GM18861 (cell line): Measurements from ENCODE around the gene DVL2.

Source experiments
- ATAC-seq: cut with Tn5 transposase; IDR thresholded peaks from one replicate; pipeline ENCODE4 v1.9.1; 2021; ENCODE audit not compliant: unreplicated experiment

Gene DVL2

DNA sequence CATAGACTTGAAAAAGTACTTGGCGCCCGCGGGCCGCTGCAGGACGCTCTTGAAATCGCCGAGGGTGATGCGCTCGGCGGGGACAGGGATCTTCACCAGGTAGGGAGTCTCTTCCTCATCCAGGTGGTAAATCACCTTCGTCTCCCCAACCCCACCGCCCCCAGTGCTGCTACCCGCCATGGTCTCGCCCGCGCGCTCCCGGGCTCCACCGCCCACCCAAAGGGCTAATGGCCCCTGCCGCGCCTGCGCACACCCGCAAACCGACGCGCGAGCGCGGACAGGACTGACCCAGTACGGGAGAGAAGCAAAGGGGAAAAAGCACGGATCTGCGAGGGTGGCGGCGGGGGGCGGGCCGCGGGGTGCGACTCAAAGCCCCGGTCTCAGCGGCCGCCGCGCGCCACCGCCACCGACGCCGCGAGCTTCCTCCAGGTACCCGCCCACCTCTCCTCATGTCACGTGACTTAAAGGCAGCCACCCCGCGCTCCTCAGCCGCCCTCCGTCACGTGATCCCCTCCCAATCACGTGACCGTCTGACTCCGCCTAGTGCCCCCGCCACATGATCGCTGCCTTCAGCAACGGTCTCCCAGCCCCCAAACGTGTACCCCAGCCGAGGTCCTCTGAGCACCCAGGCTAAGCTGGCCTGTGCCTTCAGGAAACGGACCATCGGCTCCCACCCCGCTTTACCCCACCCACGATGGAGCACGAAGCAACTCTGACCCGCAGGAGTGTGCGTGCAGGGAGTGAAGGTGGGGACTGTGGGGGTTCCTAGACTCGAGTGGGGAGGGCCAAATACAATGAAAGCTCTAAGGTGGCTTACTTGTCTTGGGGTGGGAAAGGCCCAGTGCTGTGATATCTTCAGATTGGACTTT, at the start of gene DVL2:
TSS of gene DVL2 (minus strand) at position 435 of the 869 bp plus-strand sequence. CDS start at position 180, 255 bp downstream.
- ATAC-seq, result peak; percentile 35

DNA sequence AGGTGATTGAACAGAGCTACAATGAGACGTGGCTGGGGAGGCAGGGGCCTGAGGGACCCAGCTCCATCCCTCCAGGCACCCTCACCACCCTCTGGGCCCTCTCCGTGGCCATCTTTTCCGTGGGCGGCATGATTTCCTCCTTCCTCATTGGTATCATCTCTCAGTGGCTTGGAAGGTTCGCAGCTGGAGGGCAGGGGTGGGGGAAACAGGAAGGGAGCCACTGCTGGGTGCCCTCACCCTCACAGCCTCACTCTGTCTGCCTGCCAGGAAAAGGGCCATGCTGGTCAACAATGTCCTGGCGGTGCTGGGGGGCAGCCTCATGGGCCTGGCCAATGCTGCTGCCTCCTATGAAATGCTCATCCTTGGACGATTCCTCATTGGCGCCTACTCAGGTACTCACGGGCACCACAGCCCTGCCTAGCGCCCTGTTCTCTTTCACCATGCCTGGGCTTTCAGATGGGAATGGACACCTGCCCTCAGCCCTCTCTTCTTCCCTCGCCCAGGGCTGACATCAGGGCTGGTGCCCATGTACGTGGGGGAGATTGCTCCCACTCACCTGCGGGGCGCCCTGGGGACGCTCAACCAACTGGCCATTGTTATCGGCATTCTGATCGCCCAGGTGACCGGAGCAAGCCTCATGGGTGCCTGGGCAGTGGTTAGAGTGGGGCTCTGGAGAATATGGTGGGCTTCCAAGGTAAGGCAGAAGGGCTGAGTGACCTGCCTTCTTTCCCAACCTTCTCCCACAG, 49.3 kb upstream of the DVL2 start:
- ATAC-seq, result no peak

- ATAC-seq, result no peak
Measured at GRCh38 chr17:7282752-7283321, 48.5 kb upstream of the DVL2 start.

GRCh38 chr17:7281953-7282751, 47.8 kb upstream of the DVL2 start:
- ATAC-seq, result no peak

- ATAC-seq, result peak; percentile 4
Measured at GRCh38 chr17:7281074-7281952, 47.0 kb upstream of the DVL2 start, which contains the start of gene SLC2A4. SLC2A4 (plus strand) TSS chr17:7281718; CDS start chr17:7281935, 217 bp downstream.

- ATAC-seq, result peak; percentile 64
Measured at GRCh38 chr17:7280519-7281073, 46.3 kb upstream of the DVL2 start.

- no peak for ATAC-seq
Measured at GRCh38 chr17:7279448-7279847, 45.1 kb upstream of the DVL2 start.

GRCh38 chr17:7266784-7267183, 32.5 kb upstream of the DVL2 start:
- no peak for ATAC-seq

DNA sequence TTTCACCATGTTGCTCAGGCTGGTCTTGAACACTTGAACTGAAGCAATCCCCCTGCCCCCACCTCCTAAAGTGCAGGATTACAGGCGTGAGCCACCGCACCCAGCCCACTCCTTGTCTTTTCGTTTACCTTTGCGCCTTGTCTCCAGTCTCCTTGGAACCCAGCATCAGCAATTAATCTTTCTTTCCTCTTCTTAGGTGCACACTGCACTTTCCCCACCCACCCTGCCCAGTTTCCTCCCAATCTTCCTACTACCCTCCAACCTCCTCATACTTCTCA, 29.4 kb upstream of the DVL2 start:
- ATAC-seq, result no peak

DNA sequence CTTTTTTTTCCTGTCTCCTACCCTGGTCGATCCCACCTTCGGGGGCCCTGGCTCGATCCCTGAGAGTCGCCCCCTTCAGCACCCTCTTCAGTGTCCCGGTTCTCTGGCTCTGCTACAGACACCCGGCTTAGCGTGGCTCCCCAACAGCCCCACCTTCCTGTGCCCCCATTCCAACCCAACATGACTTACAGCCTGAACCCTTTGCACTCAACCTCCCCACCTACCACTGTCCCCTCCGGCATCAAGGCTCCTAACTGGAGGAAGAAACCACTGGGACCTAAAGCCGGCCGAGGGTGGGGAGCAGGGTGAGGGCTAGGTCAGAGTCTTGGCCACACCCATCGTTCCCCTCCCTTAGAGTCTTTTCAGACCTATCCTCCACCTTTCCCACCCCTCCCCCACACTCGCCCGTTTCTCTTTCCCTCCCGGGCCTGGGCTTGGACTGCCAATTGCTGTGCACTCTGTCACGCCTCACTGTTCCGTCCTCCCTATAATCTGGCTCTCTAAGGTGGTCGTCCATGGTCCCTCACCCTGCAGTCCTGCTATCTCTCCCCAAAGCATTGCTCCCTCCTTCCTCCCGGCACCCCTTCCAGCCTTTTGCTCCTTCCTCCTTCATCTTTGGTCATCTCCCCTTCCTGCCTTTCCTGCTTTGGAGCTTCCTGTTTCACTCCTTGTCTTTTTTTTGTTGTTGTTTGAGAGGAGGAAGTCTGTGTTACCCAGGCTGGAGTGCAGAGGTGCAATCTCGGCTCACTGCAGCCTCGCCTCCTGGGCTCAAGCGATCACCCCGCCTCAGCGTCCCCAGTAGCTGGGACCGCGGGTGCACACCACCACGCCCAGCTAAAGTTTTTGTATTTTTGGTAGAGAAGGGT, 28.9 kb upstream of the DVL2 start:
- no peak for ATAC-seq

DNA sequence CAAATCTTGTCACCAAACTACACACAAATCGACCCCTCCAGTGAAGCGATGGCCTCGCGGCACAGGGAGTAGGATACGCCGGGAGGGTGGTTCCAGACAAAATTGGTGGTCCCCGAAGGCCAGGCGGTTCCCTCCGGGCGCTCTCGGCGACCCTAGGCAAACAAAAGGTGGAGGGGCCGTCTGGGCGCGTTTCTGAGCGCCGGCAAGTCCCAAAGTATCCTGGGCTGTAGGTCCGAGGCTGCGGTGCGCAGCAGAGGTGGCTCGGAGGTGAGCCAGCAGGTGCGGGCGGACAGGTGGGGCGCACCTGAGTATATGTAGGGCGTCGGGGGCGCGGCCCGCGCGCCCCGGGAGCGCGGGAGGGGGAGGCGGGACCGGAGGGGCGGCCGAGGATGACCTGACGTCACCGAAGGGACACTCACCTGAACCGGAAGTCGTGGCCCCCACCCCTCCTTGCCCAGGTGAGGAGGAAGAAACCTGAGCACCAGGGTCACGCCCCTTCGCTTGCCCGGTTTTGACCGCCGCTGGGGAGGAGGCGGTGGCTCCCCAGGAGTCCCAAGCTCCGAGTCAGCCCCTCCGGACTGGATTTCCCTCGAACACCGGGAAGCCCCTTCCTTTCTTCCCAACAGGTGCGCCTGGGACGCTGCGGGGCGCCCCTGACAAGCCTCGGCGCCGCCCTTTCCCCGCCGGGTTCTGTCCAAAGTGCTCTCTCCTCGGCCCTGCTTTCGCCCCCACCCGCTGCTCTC, 28.0 kb upstream of the DVL2 start, which contains the start of gene CLDN7:
TSS of gene CLDN7 (minus strand) at position 287 of the 743 bp plus-strand sequence. CDS start 435 bp downstream, outside the sequence.
- ATAC-seq, result no peak

DNA sequence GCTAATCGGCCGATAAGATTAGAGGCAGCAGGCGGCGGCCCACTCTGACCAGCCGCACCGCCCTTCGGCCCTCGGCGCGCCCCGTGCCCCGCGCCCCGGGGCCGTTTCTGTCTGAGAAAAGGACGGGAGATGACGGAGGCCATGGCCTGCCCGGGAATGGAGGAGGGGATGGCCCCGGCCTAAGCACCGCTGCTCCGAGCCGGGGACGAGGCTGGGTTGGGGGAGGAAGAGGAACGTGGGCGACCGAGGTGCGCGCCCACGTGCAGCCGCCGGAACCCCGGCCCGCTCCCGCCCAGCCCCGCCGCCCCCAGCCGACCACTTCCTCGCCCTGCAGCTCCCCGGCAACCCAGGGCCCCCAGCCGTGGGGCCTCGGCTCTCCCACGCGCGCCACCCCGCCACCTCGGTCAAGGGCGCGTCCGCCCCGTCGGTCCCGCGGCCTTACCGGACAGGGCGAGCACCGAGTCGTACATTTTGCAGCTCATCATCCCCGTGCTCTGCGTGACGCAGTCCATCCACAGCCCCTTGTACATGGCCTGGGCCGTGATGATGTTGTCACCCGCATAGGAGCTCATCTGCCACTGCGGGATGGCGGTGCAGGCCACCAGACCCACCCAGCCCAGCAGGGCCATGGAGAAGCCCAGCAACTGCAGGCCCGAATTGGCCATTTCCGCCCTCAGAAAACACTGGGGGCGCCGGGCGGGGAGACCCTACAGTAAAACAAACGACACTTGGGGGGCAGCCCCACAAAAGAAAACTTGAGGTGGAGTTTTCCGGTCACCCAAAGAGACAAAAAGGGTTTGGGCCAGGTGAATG, 27.3 kb upstream of the DVL2 start:
- ATAC-seq, result no peak

DNA sequence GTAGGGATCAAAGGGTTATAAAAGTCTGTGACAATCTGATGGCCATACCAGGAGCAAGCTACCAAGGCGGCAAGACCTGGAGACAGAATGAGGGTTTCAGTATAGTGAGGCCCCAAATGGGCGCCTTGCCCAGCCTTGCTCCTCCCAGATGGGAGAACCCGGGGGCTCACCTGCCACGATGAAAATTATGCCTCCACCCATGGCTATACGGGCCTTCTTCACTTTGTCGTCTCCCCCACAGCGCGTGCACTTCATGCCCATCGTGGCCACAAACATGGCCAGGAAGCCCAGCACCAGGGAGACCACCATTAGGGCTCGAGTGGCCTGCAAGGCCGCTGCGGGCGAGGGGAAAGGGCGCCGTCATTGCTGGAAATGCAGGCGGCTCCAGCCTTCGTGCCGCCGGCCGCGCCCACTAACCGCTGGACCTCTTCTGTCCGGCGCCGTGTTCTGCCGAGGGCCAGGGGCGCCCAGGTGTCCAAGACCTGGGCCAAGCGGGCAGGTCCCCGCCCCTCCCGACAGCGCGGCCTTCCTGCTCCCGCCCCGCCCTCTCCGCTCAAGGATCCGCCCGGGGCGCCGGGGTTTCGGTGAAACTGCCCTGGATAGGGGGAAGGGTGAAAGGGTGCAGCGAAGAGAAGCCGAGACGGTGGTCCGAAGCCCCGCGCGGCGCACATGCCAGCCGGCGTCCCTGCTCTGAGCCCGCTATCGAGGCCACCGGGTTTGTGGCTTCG, 26.5 kb upstream of the DVL2 start:
- no peak for ATAC-seq

GRCh38 chr17:7260151-7260550, 25.8 kb upstream of the DVL2 start:
- ATAC-seq, result no peak

- ATAC-seq, result no peak
Measured at GRCh38 chr17:7259555-7259889, 25.2 kb upstream of the DVL2 start.

DNA sequence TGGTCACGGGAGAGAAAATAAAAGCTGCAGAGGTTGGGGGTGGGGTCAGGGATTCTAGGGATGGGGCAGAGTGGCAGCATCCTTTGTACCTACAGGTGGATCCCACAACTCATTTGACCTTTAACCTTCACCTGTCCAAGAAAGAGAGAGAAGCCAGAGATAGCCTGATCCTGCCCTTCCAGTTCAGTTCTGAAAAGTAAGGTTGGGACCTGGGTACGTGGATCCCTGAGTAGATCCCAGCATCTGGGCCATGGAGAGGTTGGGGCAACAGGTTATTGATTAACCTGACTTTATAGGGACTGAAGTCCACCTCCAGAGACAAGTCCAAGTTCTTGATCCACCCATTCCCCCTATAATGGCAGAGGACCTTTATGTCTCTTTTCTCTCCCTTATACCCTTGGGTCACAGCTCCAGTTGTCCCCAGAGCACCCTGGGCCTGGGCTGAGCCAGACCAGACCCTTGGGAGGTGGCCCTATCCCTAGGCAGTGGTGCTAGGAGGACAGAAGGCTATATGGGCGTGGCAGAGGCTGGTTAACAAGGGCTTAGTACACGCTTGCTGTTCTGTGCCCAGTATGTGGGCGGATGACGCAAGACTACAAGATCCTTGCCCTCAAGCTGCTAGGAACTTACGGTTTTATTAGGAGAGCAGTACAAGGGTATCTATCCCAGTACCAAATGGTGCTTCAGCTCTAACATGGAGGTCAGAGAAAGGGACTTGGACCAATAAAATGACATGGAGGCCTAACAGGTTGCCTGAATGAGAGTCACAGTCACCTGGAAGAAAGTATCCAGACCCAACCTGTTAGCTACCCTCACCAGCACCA, 24.6 kb upstream of the DVL2 start:
- ATAC-seq, result no peak
